OCI-M2 (cell line): Measurements from ENCODE around the gene UBXN7.
A peak's percentile ranks its signal among the peaks of the same experiment; 100 is the strongest.
"Not testable (repeated sequence)": the region's sequence is repeated elsewhere in the genome, so short reads cannot be mapped to it uniquely, and the experiment has no call there.

ENCODE experiments used
- DNase-seq: peaks from one replicate; lab custom pipeline; 2025; ENCODE audit not compliant: unreplicated experiment; lab: John Stamatoyannopoulos, UW

UBXN7 gene

GRCh38 chr3:196432137-196432879 is at the start of gene UBXN7:
Gene UBXN7, minus strand, starts transcription at chr3:196432427. Its CDS starts 28 bp downstream, at chr3:196432399.
- DNase-seq: peak; percentile 67

DNA sequence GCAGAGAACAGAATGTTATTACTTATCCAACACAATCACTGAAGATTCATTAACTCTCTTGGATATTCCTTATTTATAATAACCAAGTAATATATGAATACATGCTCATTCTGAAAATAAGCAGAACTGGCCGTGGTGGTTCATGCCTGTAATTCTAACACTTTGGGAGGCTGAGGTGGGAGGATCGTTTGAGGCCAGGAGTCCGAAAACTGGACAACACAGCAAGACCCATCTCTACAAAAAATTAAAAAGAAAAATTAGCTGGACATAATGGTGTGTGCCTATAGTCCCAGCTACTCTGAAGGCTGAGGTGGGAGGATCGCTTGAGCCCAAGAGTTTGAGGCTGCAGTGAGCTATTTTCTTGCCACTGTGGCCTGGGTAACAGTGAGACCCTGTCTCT is 45.5 kb upstream of the UBXN7 start:
- no peak for DNase-seq

DNA sequence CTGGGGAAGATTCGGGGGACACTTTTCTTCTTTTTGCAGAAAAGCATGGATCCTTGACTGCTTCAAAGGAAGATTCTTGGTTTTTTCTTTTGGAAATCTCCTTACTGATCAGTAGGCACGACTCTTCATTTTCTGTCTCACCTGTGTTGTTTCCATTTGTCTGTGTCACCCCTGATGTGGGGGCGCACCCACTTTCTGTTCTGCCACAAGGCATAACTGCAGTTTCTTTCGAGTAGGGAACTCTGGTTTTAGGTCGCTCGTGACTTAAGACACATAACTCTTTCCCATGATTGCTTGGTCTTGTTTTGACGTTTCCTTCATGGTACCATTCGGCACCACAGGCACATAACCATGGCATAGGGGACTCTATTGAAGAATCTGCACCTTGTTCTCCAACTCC is 40.1 kb upstream of the UBXN7 start:
- no peak for DNase-seq

DNA sequence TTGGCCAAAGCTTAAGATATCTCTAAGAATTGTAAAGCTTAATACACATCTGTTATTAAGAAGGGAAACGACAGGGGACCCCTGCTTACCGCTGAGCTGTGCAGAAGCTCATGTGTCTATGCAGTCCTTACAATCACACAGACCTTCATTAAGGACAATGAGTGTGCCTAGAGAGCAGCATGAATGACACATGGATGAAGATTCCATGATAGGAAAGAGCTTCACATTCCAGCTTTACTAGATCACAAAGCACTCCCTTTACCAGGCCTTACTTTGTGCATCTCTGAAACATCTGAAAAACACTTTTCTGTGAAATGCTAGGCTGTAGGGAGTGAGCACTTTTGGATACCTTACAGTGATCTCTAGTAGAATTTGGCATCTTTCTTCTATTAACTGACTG is 39.3 kb upstream of the UBXN7 start:
- no peak for DNase-seq

GRCh38 chr3:196470182-196470581 is 38.0 kb upstream of the UBXN7 start:
- DNase-seq: not testable (repeated sequence)

DNA sequence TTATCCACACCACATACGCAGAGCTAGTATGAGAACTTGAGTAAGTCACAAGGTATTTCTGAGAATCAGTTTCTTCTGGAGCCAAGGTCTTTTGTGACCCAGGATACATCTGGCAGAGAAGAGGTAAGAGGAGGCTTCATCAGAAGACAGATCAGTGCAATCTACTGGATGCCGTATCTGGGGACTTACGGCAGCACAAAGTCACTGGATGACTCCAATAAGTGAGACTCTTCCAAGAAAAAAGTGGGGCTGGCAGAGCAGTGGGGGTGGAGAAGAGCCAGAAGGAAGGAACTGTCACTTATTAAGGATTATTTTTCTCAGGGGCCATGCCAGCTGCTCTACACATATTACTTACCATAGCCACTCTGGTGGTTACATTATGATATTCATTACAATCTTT is 31.6 kb upstream of the UBXN7 start:
- DNase-seq: no peak

DNA sequence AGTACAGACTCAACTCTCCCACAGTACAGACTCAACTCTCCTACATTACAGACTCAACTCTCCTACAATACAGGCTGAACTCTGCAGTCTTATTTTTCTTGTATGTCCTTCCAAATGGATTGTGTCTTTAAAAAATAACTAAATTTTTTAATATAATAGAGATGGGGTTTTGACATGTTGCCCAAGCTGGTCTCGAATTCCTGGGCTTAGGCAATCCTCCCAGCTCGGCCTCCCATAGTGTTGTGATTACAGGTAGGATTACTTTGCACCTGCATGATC is 31.2 kb upstream of the UBXN7 start:
- DNase-seq: no peak

- not testable (repeated sequence) for DNase-seq
These were observed 30.7 kb upstream of the UBXN7 start for GRCh38 chr3:196462680-196463477.

DNA sequence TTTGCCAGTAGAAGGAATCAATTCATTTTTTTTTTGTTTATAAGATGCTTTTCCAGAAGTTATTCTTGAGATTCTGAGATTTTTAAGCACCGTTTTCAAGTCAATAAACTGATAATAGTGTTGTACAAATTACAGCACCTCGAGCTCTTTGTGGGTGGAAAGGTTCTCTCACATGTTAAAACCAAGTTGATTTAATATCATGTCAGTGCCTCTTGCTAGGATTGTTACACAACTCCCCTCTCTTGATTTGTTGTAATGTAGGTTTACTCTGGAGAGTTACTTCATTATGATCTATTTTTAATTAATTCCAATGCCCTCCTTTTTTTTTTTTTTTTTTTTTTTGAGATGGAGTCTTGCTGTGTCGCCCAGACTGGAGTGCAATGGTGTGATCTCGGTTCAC is 25.8 kb upstream of the UBXN7 start:
- DNase-seq: no peak

GRCh38 chr3:196457470-196457869 is 25.2 kb upstream of the UBXN7 start:
- not testable (repeated sequence) for DNase-seq

DNA sequence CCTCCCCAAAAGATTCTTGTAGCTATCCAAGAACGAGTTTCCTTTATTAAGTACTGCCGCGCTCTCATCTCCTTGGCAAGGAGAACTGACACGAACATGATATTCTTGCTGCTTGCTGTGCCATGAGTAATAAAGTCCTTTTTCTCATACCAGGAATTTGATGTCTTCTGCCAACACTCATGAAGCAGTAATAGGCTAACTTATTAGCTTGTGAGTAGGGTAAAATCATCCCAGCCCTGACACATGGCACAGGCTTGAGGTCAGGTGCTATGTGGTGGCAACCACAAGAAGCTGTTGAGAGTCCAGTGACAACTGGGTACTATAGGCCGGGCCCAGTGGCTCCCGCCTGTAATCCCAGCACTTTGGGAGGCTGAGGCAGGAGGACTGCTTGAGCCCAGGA is 22.7 kb upstream of the UBXN7 start:
- no peak for DNase-seq

GRCh38 chr3:196445391-196445790 is 13.2 kb upstream of the UBXN7 start:
- not testable (repeated sequence) for DNase-seq

DNA sequence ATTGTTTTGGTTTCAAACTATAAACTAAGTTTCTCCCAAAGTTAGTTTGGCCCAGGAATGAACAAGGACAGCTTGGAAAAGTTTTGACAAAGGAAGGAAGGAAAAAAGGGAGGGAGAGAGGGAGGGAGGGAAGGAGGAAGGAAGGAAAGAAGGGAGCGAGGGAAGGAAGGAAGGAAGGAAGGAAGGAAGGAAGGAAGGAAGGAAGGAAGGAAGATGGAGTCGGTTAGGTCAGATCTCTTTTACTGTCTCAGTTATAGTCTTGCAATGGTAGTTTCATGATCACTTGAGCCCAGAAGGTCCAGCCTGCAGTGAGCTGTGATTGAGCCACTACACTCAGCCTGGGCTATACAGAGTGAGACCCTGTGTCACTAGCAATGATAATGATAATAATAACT is 12.3 kb upstream of the UBXN7 start:
- DNase-seq: no peak

DNA sequence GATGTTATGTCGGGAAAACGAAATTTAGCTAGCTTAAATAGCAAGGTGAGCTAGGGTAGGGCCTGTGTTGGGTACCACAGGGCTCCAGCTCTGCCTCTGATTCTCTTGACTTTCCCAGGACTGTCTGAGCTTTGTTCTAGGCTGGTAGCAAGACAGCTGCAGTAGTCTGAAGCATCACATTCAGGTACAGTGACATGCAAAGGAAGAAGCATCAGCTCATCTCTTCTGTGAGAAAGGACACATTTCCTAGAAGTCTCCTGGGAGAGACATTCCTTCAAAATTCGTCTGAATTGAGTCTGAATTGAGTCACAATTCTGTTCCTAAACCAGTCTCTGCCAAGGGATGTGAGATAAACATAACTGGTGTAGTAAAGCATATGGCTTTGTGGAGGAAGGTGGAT is 8.5 kb upstream of the UBXN7 start:
- DNase-seq: no peak

DNA sequence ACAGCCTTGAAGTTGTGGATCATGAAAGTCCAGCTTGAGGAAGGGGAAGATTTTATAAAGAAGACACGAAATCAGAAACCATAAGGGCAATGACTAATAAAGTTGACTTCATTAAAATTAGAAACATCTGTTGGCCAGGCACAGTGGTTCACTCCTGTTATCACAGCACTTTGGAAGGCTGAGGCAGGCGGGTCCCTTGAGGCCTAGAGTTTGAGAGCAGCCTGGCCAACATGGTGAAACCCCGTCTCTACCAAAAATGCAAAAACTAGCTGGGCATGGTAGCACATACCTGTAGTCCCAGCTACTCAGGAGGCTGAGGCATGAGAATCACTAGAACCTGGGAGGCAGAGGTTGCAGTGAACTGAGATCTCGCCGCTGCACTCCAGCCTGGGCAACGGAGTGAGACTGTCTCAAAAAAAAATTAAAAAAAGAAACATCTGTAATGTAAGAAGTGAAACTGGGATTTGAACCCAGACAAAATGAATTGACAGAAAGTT is 7.9 kb upstream of the UBXN7 start:
- DNase-seq: no peak

DNA sequence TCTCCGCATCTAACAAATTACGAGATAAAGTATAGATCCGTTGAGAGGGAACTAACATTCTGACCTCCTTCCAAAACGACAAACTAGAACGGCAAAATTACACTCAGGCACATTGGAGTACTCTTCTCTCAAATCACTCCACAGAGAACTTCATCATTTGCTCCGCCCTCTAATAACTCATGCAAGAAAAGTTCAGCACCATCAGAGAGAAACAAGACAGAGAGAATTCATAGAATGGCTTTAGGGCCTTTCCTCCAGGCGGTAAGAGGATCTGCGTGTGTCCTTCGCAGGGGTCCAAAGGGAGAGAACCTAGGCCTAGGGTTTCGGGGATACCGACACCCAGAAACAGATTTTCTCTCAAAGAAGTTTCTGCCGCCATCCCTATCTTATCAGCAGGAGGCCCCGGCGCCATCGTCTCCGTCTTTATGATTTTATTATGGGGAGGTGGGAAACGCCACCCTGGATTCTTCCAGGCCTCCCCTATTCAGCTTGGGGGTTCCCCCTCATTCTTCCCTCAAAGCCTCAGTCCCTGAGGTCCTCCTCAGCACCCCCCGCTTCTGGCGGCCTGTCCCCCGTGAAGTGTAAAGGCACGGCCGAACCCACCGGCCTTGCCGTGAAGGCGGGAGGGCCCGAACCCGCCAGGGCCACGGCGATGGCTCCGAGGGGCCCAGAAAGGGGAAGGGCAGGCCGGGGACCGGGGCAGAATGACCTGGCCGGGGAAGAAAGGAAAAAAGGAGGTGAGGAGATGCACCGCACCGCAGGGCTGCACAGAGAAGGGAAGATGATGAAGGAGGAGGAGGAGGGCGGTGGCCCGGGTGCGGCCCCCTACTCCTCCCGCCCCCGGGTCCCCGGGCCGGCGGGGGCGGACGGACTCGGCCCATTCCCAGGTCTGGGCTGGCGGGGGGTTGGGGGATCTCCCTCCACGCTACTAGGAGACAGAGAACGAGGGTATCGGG is 768 bp downstream of the UBXN7 start:
- DNase-seq: no peak

DNA sequence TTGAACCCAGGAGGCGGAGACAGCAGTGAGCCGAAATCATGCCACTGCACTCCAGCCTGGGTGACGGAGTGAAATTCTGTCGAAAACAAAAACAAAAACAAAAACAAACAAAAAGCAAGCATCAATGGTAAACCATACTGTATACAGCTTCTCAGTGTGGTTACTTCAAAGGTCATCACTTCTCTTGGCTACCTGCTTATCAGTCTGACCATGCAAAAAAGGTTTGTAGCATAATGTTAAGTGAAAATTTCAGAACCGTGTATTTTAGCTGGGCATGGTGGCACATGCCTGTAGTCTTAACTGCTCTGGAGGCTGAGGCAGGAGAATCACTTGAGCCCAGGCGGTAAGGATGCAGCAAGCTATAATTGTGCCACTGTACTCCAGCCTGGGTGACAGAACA is 4.2 kb downstream of the UBXN7 start:
- no peak for DNase-seq

- DNase-seq: not testable (repeated sequence)
These were observed 7.8 kb downstream of the UBXN7 start for GRCh38 chr3:196424421-196424820.

DNA sequence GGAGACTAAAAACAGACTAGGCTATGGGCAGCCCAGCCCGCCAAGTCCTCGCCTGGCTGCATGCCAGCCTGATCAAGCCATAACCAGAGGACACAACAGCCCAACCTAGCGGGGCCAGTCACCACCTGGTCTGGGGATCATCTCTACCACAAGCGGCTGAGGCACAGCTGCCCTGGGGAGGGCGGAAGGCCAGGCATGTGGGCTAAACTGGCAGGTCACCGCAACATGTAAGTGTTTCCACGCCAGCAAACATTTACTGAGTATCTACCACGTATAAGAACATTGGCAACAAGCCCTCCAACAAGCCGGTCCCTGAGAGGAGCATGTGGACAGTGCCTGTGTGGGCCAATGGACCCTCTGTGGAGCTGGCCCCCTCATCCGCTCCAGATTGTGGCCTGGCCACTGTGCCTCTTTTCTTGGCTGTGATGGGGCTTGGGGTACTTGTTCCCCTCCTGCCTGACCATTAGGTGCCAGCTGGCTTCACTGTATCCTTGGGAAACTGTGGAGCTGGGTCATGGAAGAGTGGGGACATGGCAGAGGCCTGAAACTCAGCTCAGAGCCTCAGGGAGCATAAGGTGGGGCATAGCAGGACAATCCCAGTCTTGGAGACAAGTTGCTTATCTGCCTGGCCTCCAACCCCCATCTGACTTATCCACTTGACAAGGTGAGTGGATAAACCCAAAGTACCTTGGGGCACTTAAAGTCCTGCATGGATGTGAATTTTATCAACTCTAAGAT is 9.0 kb downstream of the UBXN7 start:
- DNase-seq: no peak

GRCh38 chr3:196421668-196422067 is 10.6 kb downstream of the UBXN7 start:
- DNase-seq: not testable (repeated sequence)

- no peak for DNase-seq
These were observed 12.8 kb downstream of the UBXN7 start for GRCh38 chr3:196419386-196419785.
